NCI-H2029 (cell line): ENCODE data around the gene VWA1.
A peak's percentile ranks its signal among the peaks of the same experiment; 100 is the strongest.
"Not testable (repeated sequence)": the region's sequence is repeated elsewhere in the genome, so short reads cannot be mapped to it uniquely, and the experiment has no call there.

Experiments used
- DNase-seq: peaks from one replicate; lab custom pipeline; 2025; lab: John Stamatoyannopoulos, UW

VWA1 gene

DNA sequence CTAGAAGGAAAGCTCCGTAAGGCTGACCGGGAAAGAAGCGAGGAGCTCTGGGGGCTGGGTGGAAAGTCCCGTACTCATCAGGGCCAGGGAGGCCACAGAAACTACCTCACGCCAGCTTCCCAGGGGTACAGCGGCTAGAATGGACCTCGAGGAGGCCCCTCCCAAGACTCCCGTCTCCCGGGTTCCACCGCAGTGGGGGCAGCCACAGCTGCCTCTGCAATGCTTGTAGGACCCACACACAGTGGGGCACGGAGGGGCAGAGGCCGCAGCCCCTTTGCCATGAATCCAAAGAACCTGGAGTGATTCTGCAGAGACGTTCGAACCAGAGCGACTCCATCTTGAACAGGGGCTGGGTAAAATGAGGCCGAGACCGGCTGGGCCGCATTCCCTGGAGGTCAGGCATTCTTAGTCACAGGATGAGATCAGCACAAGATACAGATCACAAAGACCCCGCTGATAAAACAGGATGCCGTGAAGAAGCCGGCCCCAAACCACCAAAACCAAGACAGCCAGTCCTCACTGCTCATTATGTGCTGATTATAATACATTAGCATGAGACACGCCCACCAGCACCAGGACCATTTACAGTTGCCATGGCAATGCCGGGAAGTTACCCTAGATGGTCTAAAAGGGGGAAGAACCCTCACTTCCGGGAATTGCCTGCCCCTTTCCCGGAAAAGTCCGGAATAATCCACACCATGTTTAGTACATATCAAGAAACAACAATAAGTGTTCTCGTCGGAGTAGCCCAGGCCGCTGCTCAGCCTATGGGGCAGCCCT, 12.8 kb upstream of the VWA1 start:
- no peak for DNase-seq

DNA sequence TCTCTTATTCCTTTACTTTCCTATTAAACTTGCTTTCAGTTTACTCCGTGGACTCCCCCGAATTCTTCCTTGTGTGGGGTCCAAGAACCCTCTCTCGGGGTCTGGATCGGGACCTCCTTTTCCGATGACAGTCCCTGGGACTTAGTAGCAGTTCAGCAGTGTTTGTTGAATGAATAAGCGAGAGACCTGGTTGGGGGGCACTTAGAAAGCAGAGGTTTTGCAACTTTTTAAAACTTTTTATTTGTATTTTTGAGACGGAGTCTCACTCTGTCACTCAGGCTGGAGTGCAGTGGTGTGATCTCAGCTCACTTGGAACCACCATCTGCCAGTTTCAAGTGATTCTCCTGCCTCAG, 12.3 kb upstream of the VWA1 start:
- DNase-seq, result no peak

DNA sequence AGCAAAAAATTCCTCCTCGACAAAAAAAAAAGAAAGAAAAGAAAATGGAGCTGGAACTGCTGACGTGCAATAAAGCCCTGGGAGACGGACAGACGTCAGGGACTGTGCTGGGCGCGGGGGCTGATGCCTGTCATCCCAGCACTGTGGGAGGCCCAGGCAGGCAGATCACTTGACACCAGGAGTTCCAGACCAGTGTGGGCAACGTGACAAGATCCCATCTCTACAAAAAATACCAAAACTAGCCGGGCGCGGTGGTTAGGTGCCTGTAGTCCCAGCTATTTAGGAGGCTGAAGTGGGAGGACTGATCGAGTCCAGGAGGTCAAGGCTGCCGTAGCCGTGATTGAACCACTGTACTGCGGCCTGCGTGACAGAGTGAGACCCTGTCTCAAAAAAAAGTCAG, 10.8 kb upstream of the VWA1 start:
- no peak for DNase-seq

DNA sequence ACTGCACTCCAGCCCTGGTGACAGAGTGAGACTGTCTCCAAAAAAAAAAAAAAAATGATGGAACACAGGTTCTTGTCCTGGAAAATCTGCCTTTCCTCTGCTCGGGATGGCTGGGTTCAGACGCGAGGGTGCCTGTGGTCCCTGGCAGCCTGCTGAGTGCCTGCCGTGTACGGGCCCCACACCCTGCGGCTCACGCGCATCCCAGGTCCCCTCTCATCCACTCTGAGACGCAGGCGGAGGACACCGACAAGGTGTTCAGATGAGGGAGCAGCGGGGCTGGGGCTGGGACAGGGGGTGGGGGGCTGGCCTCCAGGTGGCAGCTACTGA, 10.1 kb upstream of the VWA1 start:
- no peak for DNase-seq

DNA sequence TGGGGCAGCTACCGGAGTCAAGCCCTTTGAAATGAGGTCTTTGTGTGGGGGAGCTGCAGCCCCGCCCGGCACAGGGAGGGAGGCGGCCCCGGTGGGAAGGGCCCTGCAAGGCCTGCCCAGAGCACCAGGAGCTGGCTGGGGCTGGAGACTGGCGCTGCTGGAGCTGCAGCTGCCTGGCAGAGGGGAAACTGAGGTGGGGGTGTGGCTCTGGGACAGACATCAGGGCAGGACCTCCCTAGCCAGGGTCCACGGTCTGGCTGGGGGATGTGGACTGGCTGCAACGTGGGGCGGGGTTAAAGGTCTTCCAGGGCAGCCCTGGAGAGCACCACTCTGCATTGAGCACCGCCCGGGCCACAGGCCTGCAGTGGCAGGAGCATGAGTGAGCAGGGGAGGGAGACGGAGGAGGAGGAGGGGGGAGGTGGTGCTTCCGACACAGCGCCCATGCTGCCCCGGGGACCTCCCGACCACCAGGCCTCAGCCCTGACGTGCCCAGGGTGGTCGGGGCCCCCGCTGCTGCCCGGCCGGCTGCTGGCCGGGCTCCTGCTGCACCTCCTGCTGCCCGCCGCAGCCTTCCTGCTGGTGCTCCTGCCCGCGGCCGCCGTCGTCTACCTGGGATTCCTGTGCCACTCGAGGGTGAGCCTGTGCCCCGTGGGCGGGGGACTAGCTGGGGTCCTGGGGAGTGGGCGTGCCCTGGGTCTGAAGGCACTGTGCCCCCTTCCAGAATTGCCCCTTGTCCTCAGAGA, 9.6 kb upstream of the VWA1 start:
- no peak for DNase-seq

DNA sequence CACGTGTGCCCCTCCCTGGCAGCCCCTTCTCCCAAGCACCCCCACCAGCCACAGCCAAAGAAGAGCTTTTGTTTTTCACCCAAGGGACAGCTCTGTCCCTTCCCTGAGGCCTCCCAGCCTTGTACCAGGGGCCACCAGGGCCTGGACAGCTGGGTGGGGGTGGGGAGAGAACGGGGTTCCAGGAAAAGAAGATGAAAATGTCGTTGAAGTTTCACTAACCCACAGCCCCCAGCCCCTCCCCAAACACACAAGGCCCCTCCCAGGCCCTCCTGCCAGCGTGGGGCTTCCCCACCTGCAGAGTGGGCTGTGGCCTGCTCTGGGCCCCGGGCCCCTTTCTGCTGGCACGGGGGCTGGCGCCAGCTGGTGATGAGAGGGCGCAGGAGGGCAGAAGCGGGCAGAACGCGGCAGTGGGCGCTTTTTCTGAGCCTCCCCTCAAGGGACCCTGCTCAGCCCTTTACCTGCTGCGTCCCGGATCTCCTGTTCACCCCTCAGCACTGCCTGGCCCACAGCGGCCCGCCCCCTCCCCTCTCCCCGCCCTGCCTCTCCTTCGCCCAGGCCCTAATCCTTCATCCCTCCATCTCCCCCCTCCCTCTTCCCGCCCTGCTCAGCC, 8.9 kb upstream of the VWA1 start:
- DNase-seq, result no peak

DNA sequence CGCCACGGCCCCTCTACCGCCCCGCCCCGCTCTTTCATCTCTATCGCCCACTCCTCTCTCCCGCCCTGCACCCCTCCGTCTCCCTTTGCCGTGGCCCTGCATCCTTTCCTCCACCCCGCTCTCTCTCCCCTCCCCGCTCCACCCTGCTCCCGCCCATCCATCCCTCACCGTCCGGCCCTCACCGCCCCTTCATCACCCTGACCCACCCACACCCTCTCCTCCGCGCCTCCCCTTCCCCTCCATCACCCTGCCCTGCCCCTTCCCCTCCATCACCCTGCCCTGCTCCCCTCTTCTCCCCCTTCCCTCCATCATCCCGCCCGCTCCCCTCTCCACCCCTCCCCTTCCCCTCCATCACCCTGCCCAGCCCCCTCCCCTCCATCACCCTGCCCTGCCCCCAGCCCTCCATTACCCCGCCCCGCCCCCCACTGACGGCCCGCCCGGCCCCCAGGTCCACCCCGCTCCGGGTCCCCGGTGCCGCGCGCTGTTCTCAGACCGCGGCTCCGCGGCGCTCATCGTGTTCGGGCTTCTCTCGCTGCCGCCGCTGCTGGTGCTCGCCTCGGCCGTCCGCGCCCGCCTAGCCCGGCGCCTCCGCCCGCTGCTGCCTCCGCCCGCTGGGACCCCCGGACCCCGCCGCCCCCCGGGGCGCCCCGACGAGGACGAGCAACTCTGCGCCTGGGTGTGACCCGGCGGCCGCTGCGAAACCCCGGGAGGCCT, 8.2 kb upstream of the VWA1 start:
- no peak for DNase-seq

DNA sequence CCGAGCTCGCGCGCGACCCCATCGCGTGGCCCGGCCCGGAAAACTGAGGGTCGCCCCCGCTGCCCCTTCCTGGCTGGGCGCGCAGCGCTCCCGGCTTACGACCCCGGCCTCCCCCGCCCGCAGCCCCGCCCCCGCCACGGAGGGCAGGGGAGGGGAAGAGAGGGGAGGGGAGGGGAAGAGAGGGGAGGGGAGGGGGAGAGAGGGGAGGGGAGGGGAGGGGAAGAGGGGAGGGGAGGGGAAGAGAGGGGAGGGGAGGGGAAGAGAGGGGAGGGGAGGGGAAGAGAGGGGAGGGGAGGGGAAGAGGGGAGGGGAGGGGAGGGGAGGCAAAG, 7.7 kb upstream of the VWA1 start:
- DNase-seq, result no peak

DNA sequence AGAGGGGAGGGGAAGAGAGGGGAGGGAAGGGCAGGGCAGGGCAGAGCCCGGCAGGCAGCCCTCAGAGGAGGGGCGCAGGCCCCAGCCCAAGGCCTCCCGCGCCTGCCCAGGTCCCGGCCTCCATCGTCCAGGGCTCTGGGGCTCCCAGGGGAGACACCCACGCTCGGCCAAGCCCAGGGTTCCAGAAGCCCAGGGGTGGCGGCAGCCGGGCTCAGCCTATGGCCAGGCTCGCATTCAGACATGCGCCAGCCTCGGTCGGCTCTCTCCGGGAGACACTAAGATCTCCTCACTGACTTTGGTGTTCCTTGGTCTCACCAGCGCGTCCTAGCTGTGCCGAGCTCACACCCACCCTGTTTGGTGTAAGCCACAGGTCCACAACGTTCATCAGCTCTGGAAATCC, 7.3 kb upstream of the VWA1 start:
- no peak for DNase-seq

DNA sequence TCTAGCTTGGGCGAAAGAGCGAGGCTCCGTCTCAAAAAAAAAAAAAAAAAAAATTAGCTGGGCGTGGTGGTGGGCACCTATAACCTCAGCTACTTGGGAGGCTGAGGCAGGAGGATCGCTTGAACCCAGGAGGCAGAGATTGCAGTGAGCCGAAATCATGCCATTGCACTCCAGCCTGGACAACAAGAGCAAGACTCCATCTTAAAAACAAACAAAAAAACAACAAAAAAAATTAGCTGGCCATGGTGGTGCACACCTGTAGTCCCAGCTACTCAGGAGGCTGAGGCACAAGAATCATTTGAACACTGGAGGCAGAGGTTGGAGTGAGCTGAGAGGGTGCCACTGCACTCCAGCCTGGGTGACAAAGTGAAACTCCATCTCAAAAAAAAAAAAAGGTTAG, 6.5 kb upstream of the VWA1 start:
- not testable (repeated sequence) for DNase-seq

DNA sequence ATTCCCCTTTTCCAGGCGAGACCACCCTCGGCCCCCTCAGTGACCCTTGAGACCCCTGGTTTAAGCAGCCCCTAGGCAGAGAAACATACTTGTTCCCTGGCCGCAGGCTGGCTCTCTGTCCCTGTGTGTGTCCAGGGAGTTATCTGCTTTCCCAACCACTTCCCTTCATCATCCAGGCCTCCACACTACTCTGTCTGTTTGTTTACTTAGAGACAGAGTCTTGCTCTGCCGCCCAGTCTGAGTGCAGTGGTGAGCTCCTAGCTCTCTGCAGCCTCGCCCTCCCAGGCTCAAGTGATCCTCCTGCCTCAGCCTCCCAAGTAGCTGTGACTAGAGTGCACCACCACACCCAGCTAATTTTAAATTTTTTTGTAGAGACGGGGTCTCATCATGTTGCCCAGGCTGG, 5.8 kb upstream of the VWA1 start:
- no peak for DNase-seq

DNA sequence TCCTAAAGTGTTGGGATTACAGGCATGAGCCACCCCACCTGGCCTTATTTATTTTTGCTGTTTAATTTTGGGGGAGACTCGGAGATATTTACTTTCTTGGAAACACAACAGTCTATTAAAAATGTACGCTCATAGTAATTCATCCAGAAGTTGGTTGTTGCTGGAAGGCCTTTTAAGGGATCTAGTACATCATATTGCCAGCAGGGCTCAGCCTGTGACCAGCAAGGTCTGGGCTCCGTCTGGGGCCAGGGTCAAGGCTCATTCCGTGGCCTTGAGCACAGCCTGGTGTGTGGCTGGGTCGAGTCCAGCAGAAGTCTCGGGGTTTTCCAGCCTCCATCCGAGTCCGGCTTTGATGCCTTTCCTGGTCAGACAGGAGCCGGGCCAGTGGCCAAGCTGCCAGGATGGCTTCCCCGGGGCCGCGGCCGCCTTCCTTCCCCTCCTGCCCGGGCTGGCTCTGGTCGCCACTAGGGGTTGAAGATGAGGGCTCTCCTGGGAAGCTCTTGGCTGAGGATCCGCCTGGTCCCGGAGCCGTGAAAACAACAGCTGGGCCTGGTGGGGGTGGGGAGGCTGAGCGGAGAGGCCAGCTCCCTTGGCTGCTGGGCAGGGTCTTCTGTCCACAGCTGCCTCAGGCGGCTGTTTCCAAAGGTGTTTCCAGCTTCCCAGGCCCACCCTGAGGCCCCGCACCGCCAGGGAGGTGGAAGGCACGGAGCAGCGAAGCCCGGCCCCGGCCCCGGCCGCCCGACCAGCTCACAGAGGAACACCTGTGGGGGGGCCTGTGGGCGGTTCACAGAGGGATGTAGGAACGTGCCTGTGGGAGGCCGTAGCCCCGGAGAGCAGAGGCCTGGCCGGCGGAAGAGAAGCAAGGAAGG, 5.1 kb upstream of the VWA1 start:
- DNase-seq, result peak; percentile 62

DNA sequence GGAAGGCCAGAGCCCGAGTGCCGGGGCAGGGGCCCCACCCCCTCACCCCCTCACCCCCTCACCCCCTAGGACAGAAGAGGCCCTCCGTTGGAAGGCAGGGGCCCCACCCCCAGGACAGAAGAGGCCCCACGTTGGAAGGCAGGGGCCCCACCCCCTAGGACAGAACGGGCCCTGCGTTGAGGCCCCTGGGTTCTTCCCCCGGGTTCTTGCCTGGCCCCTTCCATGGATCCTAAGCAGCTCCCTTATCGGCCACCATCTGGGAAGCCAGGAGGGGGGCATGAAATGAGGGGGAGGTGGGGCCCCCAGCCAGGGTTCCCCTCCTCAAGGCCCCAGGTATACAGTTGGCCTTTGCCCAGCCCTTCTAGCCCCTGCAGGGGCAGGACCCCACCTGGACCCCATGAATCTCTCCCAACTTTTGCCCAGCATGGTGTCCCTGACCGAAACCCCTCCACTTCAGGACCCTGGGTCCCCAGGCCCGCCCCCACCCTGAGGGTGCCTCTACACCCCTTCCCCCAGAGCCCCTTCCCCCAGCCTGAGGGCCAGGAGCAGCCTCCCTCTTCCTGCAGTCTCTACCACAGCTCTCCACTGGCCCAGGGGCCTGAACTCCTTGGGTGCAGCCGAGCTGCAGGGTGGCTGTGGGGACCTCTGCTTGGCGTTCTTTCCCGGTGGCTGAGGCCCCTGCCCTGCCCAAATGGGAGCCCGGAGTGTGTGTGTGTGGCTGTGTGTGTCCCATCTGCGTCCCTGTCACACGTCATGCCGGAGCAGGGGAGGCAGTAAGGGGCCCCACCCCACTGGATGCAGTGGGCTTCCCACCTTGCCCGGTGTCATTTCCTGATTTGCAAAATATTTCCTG, 4.3 kb upstream of the VWA1 start:
- no peak for DNase-seq

DNA sequence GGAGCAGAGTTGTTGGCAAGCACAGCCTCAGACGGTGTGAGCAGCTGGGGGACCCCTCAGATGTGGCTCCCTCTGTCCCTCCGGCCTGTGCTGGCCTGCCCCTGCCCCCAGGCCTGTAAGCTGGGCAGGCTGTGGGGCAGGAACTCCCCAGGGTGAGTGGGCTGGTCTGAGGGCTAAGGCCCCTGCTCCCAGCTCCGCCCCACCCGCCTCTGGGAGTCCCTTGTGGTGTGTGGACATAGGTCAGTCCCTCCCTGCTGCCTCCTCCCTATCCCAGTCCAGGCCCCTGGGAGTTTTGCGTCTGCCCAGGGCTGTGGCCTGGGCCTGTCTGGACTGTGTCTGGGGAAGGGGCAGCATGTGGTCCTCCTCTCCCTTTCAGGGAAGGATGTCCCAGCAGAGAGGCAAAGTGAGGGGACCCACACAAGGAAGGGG, 3.6 kb upstream of the VWA1 start:
- no peak for DNase-seq

DNA sequence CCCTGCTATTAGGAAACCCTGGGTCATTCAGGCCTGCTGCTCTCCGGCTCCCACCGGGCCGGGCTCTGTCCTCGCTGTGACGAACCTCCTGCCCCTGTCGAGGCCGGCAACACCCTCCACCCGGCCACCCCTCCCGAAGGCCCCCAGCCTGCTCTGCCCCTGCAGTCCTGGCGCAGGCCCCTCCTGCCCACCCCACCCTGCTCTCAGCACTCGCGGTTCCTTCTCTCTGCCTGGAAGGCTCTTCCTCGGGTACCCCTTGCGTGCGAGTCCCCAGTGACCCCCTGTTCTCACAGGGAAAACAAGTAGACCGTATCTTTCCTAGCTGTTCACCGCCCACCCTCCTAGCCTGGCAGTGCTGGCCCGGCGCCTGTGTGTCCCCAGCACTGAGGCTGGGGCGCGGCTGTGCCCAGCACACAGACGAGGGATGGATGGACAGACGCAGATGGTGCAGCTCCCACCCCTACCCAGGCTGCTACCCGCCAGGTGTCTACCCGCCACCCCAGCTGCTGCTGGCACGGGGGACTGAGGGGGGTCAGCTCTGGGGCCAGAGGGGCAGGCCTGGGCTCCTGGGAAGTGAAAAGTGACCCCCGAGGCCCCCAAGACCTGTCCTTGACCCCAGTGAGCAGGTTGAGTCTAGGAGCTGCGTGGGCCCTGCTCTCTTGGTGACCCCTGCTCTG, 3.1 kb upstream of the VWA1 start:
- DNase-seq, result no peak

DNA sequence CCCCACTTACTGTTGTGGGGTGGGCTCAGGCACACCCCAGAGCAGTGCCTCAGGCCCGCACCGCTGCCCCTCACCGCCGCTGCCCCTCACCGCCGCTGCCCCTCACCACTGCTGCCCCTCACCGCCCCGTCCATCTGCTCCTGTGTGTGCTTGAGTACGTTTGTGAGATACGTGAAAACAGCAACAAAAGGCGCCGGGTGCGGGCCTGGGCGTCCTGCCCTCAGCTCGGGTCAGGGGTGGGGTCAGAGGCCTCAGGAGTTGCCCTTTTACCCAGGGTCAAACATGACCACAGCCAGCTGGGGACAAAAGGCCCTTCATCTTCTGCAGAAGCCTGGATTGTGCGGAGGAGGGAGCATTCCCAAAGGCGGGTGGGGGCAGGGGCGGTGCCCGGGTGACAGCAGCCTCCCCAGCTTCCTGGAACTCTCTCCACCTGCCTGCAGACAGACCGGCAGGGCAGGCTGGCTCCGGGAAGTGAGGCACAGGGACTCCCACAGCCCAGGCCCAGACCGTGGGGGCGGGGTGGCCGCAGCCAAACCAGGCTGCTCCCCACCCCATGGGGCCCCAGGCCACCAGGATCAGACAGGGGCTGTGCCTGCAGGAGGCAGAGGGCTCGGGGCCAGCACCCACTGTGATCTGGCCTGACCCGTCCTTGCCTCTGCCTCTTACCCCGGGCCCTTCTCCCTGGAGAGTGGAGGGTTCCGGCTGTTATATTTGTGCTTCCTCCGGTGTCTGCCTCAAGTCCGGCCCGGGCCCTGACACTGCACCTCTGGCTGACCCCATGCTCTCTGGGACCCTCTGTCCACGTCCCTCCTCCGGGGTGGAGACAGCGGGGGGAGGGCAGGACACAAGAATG, 2.3 kb upstream of the VWA1 start:
- peak; percentile 41 for DNase-seq

DNA sequence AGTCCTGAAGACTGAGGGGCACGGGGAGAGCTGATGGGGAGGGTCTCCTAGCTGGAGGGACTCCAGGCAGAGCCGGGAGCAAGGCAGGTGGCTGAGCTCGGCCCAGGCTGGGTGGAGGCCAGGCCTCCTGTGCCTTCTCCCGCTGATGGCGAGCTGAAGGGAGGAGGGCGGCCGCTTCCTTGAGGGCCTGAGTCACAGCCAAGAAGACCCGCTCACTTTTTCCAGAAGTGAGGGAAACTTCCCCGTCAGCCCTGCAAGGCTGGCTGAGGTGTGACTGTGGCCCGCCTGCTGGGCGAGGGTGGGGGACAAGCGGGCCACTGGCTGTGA, 1.7 kb upstream of the VWA1 start:
- no peak for DNase-seq

DNA sequence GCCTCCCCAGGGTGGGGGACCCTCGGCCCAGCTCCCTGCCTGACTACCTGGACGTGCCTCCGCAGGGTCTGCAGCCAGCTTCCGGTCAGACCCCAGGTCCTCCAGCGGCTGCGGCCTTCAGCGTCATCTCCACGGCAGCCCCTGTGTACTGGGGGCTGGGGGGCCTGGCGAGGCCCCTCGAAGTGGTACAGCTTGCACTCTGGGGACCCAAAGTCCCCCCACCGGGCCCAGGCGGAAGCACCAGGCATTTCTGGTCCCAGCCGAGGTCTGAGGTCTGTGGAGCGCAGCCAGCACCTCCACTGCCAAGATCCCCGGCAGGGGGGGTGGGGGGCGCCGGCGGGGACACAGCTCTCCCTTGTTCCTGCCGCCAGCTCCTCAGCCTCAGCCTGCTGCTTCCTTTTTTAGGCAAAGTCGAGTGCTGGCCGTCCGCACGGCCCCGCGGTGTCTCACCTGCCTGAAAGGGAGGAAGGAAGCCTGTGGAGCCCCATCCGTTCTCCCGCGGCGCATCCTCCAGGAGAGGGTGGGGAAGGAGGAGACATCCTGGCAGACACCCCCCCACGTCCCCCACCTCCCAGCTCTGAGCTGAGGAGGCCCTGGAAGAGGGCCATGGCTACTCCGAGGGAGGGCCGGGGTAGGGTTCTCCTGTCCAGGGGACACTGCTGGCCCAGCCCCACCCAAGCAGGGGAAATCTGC, 1.2 kb upstream of the VWA1 start:
- DNase-seq, result no peak

DNA sequence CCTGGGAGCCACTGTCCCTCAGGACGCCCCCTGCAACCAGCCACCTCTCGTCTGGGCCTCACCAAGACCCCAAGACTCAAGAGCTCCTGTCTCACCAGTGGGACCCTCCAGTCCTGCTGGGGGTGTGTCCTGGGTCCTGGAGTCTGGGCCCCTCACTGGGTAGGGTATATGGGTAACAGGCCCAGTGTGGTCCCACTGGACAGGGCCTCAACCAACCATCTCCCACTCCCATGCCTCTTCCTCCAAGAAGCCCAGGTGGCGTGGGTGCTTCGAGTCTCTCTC, 725 bp upstream of the VWA1 start:
- DNase-seq, result no peak
